Tibial nerve (tissue), 4 donors: ENCODE measurements around the gene TNFRSF25. TPM values are rescaled to one million over a fixed set of nuclear protein-coding genes. Genes with fewer than 3 reads are reported as not detected.

Experiments used
- DNase-seq, 2 donors: peaks; one replicate each; pipeline ENCODE4 v3.0.0-alpha.2; 2019; ENCODE audit warnings: low spot score in 2 of 2
- H3K27ac ChIP-seq, 4 donors: fragments of 200-600 bp; sonication (generic) in 3 of 4; one replicate each; pipeline ENCODE4 v1.5.1; 2017 to 2019; ENCODE audit warnings: mild to moderate bottlenecking in 1 of 4
- H3K27me3 ChIP-seq, 2 donors: fragments of 200-600 bp; sonication (generic) in 1 of 2; one replicate each; pipeline versions ENCODE4 v1.5.1 to v1.6.0; 2017 to 2019
- H3K36me3 ChIP-seq, 3 donors: fragments of 200-600 bp; sonication (generic); one replicate each; pipeline ENCODE4 v1.5.1; 2018 to 2019
- H3K4me1 ChIP-seq, 4 donors: fragments of 200-600 bp; sonication (generic) in 3 of 4; one replicate each; pipeline ENCODE4 v1.5.1; 2017 to 2019
- H3K4me3 ChIP-seq, 4 donors: fragments of 200-600 bp; sonication (generic) in 3 of 4; one replicate each; pipeline ENCODE4 v1.5.1; 2017 to 2019; ENCODE audit warnings: mild to moderate bottlenecking in 1 of 4, moderate library complexity in 1 of 4
- H3K9me3 ChIP-seq, 4 donors: fragments of 200-600 bp; sonication (generic) in 3 of 4; one replicate each; pipeline ENCODE4 v1.5.1; 2017 to 2019
- CTCF ChIP-seq, 5 experiments: fragments of 200-600 bp in 3 of 5; fragments of 450-650 bp in 2 of 5; sonication (generic) in 3 of 5; IDR thresholded peaks; one replicate each; pipeline ENCODE4 v1.5.1; 2016 to 2019; ENCODE audit warnings: antibody characterized with exemption in 5 of 5, mild to moderate bottlenecking in 3 of 5, moderate library complexity in 2 of 5
- EP300 ChIP-seq, 2 donors: sonication (generic); formaldehyde crosslinking; IDR thresholded peaks; one replicate each; pipeline ENCODE4 v1.6.1; 2017; ENCODE audit warnings: antibody characterized with exemption in 2 of 2, mild to moderate bottlenecking in 1 of 2
- POLR2A ChIP-seq, 2 donors: fragments of 450-650 bp; IDR thresholded peaks; one replicate each; pipeline ENCODE4 v1.6.1; 2017; ENCODE audit warnings: antibody characterized with exemption in 2 of 2, mild to moderate bottlenecking in 2 of 2, moderate library complexity in 2 of 2
- WGBS, 2 donors: methylation state at CpG; one replicate each; pipeline ENCODE4 v1.1.5; 2018; 5-methylcytosine and 5-hydroxymethylcytosine counted together
- total RNA-seq, 4 donors: library from RNA; depleted of rRNA; stranded (reverse); fragments of >200 nt; gene quantifications; one replicate each; pipeline ENCODE4 v1.1.0, GENCODE V29; 2016

The TNFRSF25 gene
- total RNA-seq, 4 donors from 2014 or later: 32.3 to 79.8 (median 53.4) TPM

- peaks cover 0 to 4% of the 10 kb centered on the region in 2 donors for H3K27me3 ChIP-seq
- no peaks in the 10 kb centered on the region for H3K9me3 ChIP-seq
- TF ChIP-seq EP300 (IDR thresholded peaks at IDR 0.05) (no peak), POLR2A (IDR thresholded peaks at IDR 0.05) (no peak), CTCF (IDR thresholded peaks at IDR 0.05) (no peak)
- H3K27ac ChIP-seq: peak overlapping the region in 2 of 4 donors; percentile 89 to 92
- H3K4me3 ChIP-seq: no peak overlapping the region
- no peak for DNase-seq
- WGBS, 2 donors: 87 to 94% methylated on average over 5 to 9 of the region's 11 CpGs
- H3K4me1 ChIP-seq: peaks cover 0 to 72% (median 13%) of the 10 kb centered on the region in 4 donors
- H3K36me3 ChIP-seq: no peaks in the 10 kb centered on the region
Measured at GRCh38 chr1:6508816-6509189, 42.8 kb upstream of the TNFRSF25 start.

GRCh38 chr1:6508154-6508815, 42.3 kb upstream of the TNFRSF25 start:
- no peak for DNase-seq
- no peak for TF ChIP-seq EP300 (IDR thresholded peaks at IDR 0.05)
- TF ChIP-seq POLR2A (IDR thresholded peaks at IDR 0.05): no peak
- TF ChIP-seq CTCF (IDR thresholded peaks at IDR 0.05): no peak
- H3K36me3 ChIP-seq: no peaks in the 10 kb centered on the region
- H3K4me3 ChIP-seq: no peak overlapping the region
- peak overlapping the region in 2 of 4 donors; percentile 89 to 92 for H3K27ac ChIP-seq
- peaks cover 0 to 77% (median 13%) of the 10 kb centered on the region in 4 donors for H3K4me1 ChIP-seq
- 78 to 91% methylated on average over 13 to 18 of the region's 18 CpGs for WGBS, 2 donors
- H3K9me3 ChIP-seq: no peaks in the 10 kb centered on the region
- peaks cover 0 to 4% of the 10 kb centered on the region in 2 donors for H3K27me3 ChIP-seq

GRCh38 chr1:6507461-6507911, 41.5 kb upstream of the TNFRSF25 start:
- Histone ChIP-seq H3K27me3 (peaks cover 0 to 4% of the 10 kb centered on the region in 2 donors), H3K27ac (peak overlapping the region; percentile 45 to 92 (median 70)), H3K4me3 (no peak overlapping the region), H3K4me1 (peaks cover 0 to 83% (median 17%) of the 10 kb centered on the region in 4 donors), H3K36me3 (no peaks in the 10 kb centered on the region), H3K9me3 (no peaks in the 10 kb centered on the region)
- TF ChIP-seq CTCF (IDR thresholded peaks at IDR 0.05) (no peak), EP300 (IDR thresholded peaks at IDR 0.05) (peak in 1 of 2 donors; percentile 50)
- WGBS, 2 donors: 41 to 44% methylated on average over 10 to 11 of the region's 12 CpGs
- DNase-seq: no peak

GRCh38 chr1:6507037-6507428, 41.1 kb upstream of the TNFRSF25 start:
- 58 to 65% methylated on average over 7 of the region's 7 CpGs for WGBS, 2 donors

More at GRCh38 chr1:6507037-6507428, 41.1 kb upstream of the TNFRSF25 start:
- Histone ChIP-seq H3K4me1 (peaks cover 0 to 85% (median 22%) of the 10 kb centered on the region in 4 donors), H3K4me3 (no peak overlapping the region), H3K9me3 (no peaks in the 10 kb centered on the region), H3K27me3 (peaks cover 0 to 4% of the 10 kb centered on the region in 2 donors), H3K36me3 (no peaks in the 10 kb centered on the region), H3K27ac (peak overlapping the region; percentile 45 to 92 (median 71))
- no peak for DNase-seq
- TF ChIP-seq POLR2A (IDR thresholded peaks at IDR 0.05) (no peak), CTCF (IDR thresholded peaks at IDR 0.05) (no peak), EP300 (IDR thresholded peaks at IDR 0.05) (no peak)
